Prostate gland (tissue), 2 donors: ENCODE data around the gene CDX1. TPM values are rescaled to one million over a fixed set of nuclear protein-coding genes. Genes with fewer than 3 reads are reported as not detected.

Experiments
- DNase-seq: peaks from one replicate; pipeline ENCODE4 v3.0.0-alpha.2; 2019; ENCODE audit warnings: low spot score
- H3K27ac ChIP-seq, 2 donors: fragments of 200-600 bp; sonication (generic); 2 replicates each; pipeline ENCODE4 v1.5.1; 2017 to 2019
- H3K27me3 ChIP-seq: fragments of 200-600 bp; sonication (generic); replicated peaks from 2 replicates; pipeline ENCODE4 v1.5.1; 2019; ENCODE audit not compliant: insufficient read depth
- H3K36me3 ChIP-seq, 2 donors: fragments of 200-600 bp; sonication (generic); 1 replicate in 1 of 2; 2 replicates in 1 of 2; pipeline versions ENCODE4 v1.5.1 to v1.8.1; 2017 to 2019
- H3K4me1 ChIP-seq: fragments of 200-600 bp; sonication (generic); replicated peaks from 2 replicates; pipeline ENCODE4 v1.5.1; 2019
- H3K4me3 ChIP-seq, 2 donors: fragments of 200-600 bp; sonication (generic); 2 replicates each; pipeline ENCODE4 v1.5.1; 2017 to 2019
- H3K9me3 ChIP-seq: fragments of 200-600 bp; sonication (generic); 2 replicates; pipeline ENCODE4 v1.5.1; 2017
- CTCF ChIP-seq, 4 experiments: fragments of 200-600 bp in 2 of 4; fragments of 450-650 bp in 2 of 4; sonication (generic) in 2 of 4; IDR thresholded peaks; 1 replicate in 3 of 4; 2 replicates in 1 of 4; pipeline ENCODE4 v1.5.1; 2016 to 2019; ENCODE audit warnings: antibody characterized with exemption in 4 of 4, mild to moderate bottlenecking in 2 of 4, moderate library complexity in 2 of 4
- POLR2A ChIP-seq: fragments of 450-650 bp; IDR thresholded peaks from one replicate; pipeline ENCODE4 v1.6.1; 2016; ENCODE audit warnings: antibody characterized with exemption, mild to moderate bottlenecking
- POLR2AphosphoS5 ChIP-seq: sonication (generic); formaldehyde crosslinking; IDR thresholded peaks from one replicate; pipeline ENCODE4 v1.6.1; 2017; ENCODE audit warnings: antibody characterized with exemption
- WGBS: methylation state at CpG from one replicate; pipeline ENCODE4 v1.1.5; 2018; 5-methylcytosine and 5-hydroxymethylcytosine counted together
- intact Hi-C: fragments of 100-400 bp; cut with DNase I; formaldehyde crosslinking; loops from one replicate; pipeline ENCODE4 v1.14.2; 2022
- total RNA-seq, 2 donors: library from RNA; depleted of rRNA; stranded (reverse); fragments of >200 nt; gene quantifications; one replicate each; pipeline ENCODE4 v1.1.0, GENCODE V29; 2016

CDX1 gene
- total RNA-seq, 2 donors from 2014 or later, result 3.2 TPM; not detected in 1

GRCh38 chr5:150164211-150164980 lies 2.2 kb upstream of the CDX1 start:
- Histone ChIP-seq H3K9me3 (no peaks in the 10 kb centered on the region), H3K36me3 (no peaks in the 10 kb centered on the region), H3K4me1 (peaks cover 3% of the 10 kb centered on the region), H3K27ac (no peak overlapping the region), H3K4me3 (no peak overlapping the region), H3K27me3 (peaks cover 8% of the 10 kb centered on the region)
- DNase-seq, result no peak
- no peak for TF ChIP-seq POLR2A
- TF ChIP-seq CTCF (IDR thresholded peaks at IDR 0.05), result no peak
- TF ChIP-seq POLR2AphosphoS5, result no peak
- 75% methylated on average over 6 of the region's 6 CpGs for WGBS
- intact Hi-C loops, result loop anchor here (5.0 kb wide), 1 partner anchor 188 kb away; no protein-coding TSS in a partner anchor

- no peak for DNase-seq
- peaks cover 8% of the 10 kb centered on the region for H3K27me3 ChIP-seq
- H3K27ac ChIP-seq, result no peak overlapping the region
- no peak for TF ChIP-seq CTCF (IDR thresholded peaks at IDR 0.05)
- TF ChIP-seq POLR2AphosphoS5, result no peak
- TF ChIP-seq POLR2A, result no peak
- H3K4me1 ChIP-seq, result peaks cover 3% of the 10 kb centered on the region
- H3K4me3 ChIP-seq, result no peak overlapping the region
- no peaks in the 10 kb centered on the region for H3K9me3 ChIP-seq
- H3K36me3 ChIP-seq, result no peaks in the 10 kb centered on the region
- intact Hi-C loops, result no loop called here
- WGBS, result 79% methylated on average over 26 of the region's 27 CpGs
Measured at GRCh38 chr5:150166037-150166649, 435 bp upstream of the CDX1 start.

- intact Hi-C loops, result no loop called here
- Histone ChIP-seq H3K27ac (no peak overlapping the region), H3K9me3 (no peaks in the 10 kb centered on the region), H3K4me1 (no peaks in the 10 kb centered on the region), H3K27me3 (peaks cover 8% of the 10 kb centered on the region), H3K36me3 (no peaks in the 10 kb centered on the region), H3K4me3 (no peak overlapping the region)
- DNase-seq, result no peak
- WGBS, result 92% methylated on average over 15 of the region's 15 CpGs
- TF ChIP-seq POLR2A (no peak), POLR2AphosphoS5 (no peak), CTCF (IDR thresholded peaks at IDR 0.05) (no peak)
Measured at GRCh38 chr5:150167512-150167850, 903 bp downstream of the CDX1 start.

- Histone ChIP-seq H3K4me1 (no peaks in the 10 kb centered on the region), H3K4me3 (no peak overlapping the region), H3K36me3 (no peaks in the 10 kb centered on the region), H3K27ac (no peak overlapping the region), H3K27me3 (peaks cover 8% of the 10 kb centered on the region), H3K9me3 (no peaks in the 10 kb centered on the region)
- intact Hi-C loops, result no loop called here
- no peak for DNase-seq
- WGBS, result 84% methylated on average over 14 of the region's 14 CpGs
- TF ChIP-seq POLR2AphosphoS5 (no peak), CTCF (IDR thresholded peaks at IDR 0.05) (no peak), POLR2A (no peak)
Measured at GRCh38 chr5:150167908-150168307, 1.3 kb downstream of the CDX1 start.

GRCh38 chr5:150168864-150169263 lies 2.3 kb downstream of the CDX1 start:
- Histone ChIP-seq H3K27ac (no peak overlapping the region), H3K27me3 (peaks cover 8% of the 10 kb centered on the region), H3K9me3 (no peaks in the 10 kb centered on the region), H3K4me3 (no peak overlapping the region), H3K36me3 (no peaks in the 10 kb centered on the region), H3K4me1 (no peaks in the 10 kb centered on the region)
- intact Hi-C loops, result no loop called here
- no peak for DNase-seq
- WGBS, result 46% methylated on average over 3 of the region's 3 CpGs
- TF ChIP-seq POLR2A (no peak), CTCF (IDR thresholded peaks at IDR 0.05) (no peak), POLR2AphosphoS5 (no peak)
